ENCODE data around the gene SLC35F2.
A peak's percentile ranks its signal among the peaks of the same experiment; 100 is the strongest.
"Not testable (repeated sequence)": the region's sequence is repeated elsewhere in the genome, so short reads cannot be mapped to it uniquely, and the experiment has no call there.

The SLC35F2 gene, protein sequence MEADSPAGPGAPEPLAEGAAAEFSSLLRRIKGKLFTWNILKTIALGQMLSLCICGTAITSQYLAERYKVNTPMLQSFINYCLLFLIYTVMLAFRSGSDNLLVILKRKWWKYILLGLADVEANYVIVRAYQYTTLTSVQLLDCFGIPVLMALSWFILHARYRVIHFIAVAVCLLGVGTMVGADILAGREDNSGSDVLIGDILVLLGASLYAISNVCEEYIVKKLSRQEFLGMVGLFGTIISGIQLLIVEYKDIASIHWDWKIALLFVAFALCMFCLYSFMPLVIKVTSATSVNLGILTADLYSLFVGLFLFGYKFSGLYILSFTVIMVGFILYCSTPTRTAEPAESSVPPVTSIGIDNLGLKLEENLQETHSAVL

DNA sequence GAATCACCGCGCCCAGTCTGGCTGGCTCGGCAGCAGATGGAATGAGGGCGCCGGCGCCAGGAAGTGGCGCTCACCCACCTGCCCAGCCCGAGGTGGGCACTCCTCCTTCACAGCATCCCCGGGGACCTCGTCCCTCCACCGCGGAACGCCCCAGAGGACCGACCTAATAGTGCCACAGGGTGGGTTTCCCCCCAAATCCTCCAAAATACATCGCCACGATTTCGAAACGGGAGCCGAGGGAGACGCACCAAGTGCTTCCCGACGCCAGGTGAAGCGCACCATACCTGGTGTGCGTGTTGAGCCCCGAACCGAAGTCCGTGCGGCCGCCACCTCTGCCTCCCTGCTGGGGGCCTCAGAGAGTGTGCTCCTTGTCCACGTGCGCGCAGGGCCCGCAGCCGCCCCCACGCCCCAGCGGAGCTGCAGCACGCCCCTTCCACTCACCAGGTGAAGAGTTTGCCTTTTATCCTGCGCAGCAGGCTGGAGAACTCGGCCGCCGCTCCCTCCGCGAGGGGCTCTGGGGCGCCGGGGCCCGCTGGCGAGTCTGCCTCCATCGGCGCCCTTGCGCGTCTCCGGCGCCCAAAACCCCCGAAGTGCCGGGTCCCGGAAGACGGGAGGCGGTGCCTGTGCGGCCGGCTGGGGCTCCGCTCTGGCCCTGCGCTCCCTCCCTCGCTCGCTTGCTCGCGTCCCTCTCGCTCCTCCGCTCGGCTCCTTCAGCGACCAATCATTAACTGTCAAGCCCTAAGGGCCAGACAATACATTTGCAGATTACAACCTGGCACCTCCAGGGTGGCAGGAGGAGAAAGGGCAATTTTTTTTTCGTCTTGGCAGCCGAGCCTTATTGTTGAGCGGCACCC, at the start of gene SLC35F2:
Gene SLC35F2, minus strand, starts transcription at position 571 of the 854 bp plus-strand sequence. Its CDS starts 20 bp downstream, at position 551.
- Histone ChIP-seq H3K36me3 (no peaks in the 10 kb centered on the region), H3K27me3 (peaks cover 48% of the 10 kb centered on the region), H3K27ac (no peak within 1 kb of the TSS), H3K9me3 (no peaks in the 10 kb centered on the region), H3K4me3 (ENCODE audit: low read depth in 1 of 2, low read length in 1 of 2) (peak within 1 kb of the TSS; percentile 51 to 59), H3K4me1 (ENCODE audit: control insufficient read depth in 1 of 2, insufficient read depth in 1 of 2, low read depth in 1 of 2, low read length in 1 of 2) (peaks cover 20 to 24% of the 10 kb centered on the region in 2 experiments)
- TF ChIP-seq, protein P1, sequence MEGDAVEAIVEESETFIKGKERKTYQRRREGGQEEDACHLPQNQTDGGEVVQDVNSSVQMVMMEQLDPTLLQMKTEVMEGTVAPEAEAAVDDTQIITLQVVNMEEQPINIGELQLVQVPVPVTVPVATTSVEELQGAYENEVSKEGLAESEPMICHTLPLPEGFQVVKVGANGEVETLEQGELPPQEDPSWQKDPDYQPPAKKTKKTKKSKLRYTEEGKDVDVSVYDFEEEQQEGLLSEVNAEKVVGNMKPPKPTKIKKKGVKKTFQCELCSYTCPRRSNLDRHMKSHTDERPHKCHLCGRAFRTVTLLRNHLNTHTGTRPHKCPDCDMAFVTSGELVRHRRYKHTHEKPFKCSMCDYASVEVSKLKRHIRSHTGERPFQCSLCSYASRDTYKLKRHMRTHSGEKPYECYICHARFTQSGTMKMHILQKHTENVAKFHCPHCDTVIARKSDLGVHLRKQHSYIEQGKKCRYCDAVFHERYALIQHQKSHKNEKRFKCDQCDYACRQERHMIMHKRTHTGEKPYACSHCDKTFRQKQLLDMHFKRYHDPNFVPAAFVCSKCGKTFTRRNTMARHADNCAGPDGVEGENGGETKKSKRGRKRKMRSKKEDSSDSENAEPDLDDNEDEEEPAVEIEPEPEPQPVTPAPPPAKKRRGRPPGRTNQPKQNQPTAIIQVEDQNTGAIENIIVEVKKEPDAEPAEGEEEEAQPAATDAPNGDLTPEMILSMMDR (IDR thresholded peaks at IDR 0.05) = no peak

DNA sequence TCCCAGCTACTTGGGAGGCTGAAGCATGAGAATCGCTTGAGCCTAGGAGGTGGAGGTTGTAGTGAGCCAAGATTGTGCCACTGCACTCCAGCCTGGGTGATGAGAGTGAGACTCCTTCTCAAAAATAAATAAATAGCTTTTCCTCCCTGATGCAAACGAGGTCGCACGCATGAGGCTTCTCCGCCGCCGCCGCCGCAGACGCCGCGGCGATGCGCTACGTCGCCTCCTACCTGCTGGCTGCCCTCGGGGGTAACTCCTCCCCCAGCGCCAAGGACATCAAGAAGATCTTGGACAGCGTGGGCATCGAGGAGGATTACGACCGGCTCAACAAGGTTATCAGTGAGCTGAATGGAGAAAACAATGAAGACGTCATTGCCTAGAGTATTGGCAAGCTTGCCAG, 49.6 kb upstream of the SLC35F2 start:
- Histone ChIP-seq H3K27me3 (peaks cover 33% of the 10 kb centered on the region), H3K4me3 (ENCODE audit: low read depth in 1 of 2, low read length in 1 of 2) (no peak overlapping the region), H3K4me1 (ENCODE audit: control insufficient read depth in 1 of 2, insufficient read depth in 1 of 2, low read depth in 1 of 2, low read length in 1 of 2) (no peaks in the 10 kb centered on the region), H3K36me3 (no peaks in the 10 kb centered on the region), H3K27ac (no peak overlapping the region), H3K9me3 (no peaks in the 10 kb centered on the region)
- TF ChIP-seq, protein P1 (IDR thresholded peaks at IDR 0.05) = no peak

DNA sequence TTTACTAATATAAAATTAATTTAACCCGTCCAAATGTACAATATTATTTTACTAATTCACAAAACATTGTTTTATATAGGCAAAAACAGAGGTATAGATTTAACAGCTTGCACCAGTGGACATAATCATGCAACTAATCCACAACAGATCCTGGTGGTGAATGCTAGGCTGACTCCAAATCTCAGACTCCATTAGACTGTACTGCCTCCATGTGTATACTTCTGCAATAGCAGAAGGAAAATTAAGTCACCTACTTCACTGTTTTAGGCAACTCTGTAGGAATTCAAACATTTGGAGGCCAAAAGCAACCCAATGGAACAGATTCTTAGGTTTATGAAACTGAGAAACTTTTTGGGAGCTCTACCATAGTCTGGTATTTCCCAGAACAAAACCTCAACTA, 39.7 kb upstream of the SLC35F2 start:
- no peaks in the 10 kb centered on the region for H3K27me3 ChIP-seq
- TF ChIP-seq, protein P1 (IDR thresholded peaks at IDR 0.05) = no peak
- no peak overlapping the region for H3K4me3 ChIP-seq (ENCODE audit: low read depth in 1 of 2, low read length in 1 of 2)
- no peaks in the 10 kb centered on the region for H3K4me1 ChIP-seq (ENCODE audit: control insufficient read depth in 1 of 2, insufficient read depth in 1 of 2, low read depth in 1 of 2, low read length in 1 of 2)
- H3K36me3 ChIP-seq = no peaks in the 10 kb centered on the region
- no peaks in the 10 kb centered on the region for H3K9me3 ChIP-seq
- no peak overlapping the region for H3K27ac ChIP-seq

DNA sequence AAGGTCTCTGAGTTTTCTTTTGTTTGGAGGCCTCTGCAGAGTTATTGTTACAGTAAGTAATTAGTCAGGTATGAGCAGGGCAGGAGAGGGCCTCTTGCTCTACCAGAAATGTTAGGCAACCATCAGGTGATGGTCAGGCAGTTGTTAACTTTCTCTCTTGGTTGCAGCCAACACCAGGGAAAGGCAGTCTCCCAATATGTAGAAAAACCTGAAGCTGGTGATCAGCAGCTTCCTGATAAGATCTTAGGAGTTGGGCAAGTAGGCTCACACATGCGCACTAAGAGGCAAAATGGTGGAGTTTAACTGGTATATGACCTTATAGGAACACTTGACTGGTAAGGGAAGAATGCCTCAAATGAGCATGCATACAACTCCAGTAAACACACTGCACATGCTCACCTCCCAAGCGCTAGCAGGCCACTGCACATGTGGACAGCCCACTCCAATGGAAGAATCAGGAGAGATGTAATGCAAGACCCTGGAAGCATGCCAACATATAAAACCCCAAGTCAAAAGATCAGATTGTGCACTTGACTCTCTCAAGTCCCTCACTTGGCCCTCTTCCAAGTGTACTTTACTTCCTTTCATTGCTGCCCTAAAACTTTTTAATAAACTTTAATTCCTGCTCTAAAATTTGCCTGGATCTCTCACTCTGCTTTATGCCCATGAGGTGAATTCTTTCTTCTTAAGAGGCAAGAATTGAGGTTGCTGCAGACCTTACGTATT, 23.7 kb upstream of the SLC35F2 start:
- Histone ChIP-seq H3K27me3 (no peaks in the 10 kb centered on the region), H3K4me1 (ENCODE audit: control insufficient read depth in 1 of 2, insufficient read depth in 1 of 2, low read depth in 1 of 2, low read length in 1 of 2) (no peaks in the 10 kb centered on the region)
- TF ChIP-seq, protein P1 (IDR thresholded peaks at IDR 0.05) = no peak

DNA sequence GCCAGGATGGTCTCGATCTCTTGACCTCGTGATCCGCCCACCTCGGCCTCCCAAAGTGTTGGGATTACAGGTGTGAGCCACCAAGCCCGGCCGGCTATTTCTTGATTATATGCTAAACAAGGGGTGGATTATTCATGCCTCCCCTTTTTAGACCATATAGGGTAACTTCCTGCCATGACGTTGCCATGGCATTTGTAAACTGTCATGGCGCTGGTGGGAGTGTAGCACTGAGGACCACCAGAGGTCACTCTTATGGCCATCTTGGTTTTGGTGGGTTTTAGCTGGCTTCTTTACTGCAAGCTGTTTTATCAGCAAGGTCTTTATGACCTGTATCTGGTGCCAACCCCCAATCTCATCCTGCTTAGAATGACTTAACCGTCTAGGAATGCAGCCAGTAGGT, 22.9 kb upstream of the SLC35F2 start:
- not testable (repeated sequence) for H3K4me3 ChIP-seq (ENCODE audit: low read depth in 1 of 2, low read length in 1 of 2); H3K27me3 ChIP-seq; H3K9me3 ChIP-seq; H3K27ac ChIP-seq; H3K4me1 ChIP-seq (ENCODE audit: control insufficient read depth in 1 of 2, insufficient read depth in 1 of 2, low read depth in 1 of 2, low read length in 1 of 2); H3K36me3 ChIP-seq

More for the DNA sequence above, 23.7 kb upstream of the SLC35F2 start:
- Histone ChIP-seq H3K27ac (no peak overlapping the region), H3K9me3 (no peaks in the 10 kb centered on the region), H3K4me3 (ENCODE audit: low read depth in 1 of 2, low read length in 1 of 2) (no peak overlapping the region), H3K36me3 (no peaks in the 10 kb centered on the region)
